LNCaP clone FGC (cell line): ENCODE results near the gene TEX11.
"Not testable (repeated sequence)": the region's sequence is repeated elsewhere in the genome, so short reads cannot be mapped to it uniquely, and the experiment has no call there.

Source experiments
- DNase-seq: peaks from one replicate; pipeline ENCODE4 v3.0.0-alpha.2; 2011; ENCODE audit warnings: low read depth
- H3K4me3 ChIP-seq: 2 replicates; pipeline ENCODE4 v1.5.1; 2011; ENCODE audit warnings: mild to moderate bottlenecking, low read depth, low read length, control low read depth
- CTCF ChIP-seq: IDR thresholded peaks from 2 replicates; pipeline ENCODE4 v1.5.1; 2012; ENCODE audit warnings: mild to moderate bottlenecking; ENCODE audit not compliant: control insufficient read depth, insufficient read depth; ENCODE audit errors: extremely low read depth

Gene TEX11

GRCh38 chrX:70577442-70577841, 331.1 kb downstream of the TEX11 start:
- DNase-seq: no peak
- no peak for TF ChIP-seq CTCF
- H3K4me3 ChIP-seq: no peak overlapping the region

GRCh38 chrX:70569922-70570576, 338.5 kb downstream of the TEX11 start:
- DNase-seq: not testable (repeated sequence)

DNA sequence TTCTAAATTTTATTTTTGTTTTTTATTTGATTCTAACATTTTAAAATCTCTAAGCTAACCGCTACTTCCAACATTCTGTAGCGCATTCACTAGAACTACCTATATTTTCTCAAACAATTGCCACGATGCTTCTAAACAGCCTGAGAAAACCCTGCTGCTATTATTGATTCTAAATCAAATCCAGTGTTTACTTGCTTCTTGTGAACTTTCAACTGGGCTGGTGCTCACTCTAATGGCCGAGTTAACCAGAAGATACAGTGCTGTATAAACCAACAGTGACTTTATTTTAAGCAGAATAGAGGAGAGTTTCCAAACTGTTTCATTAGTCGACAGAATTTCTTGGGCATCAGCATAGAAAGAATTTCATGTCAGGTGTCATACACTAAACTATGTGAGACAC, 353.6 kb downstream of the TEX11 start:
- no peak for TF ChIP-seq CTCF
- no peak for DNase-seq
- H3K4me3 ChIP-seq: no peak overlapping the region

More at GRCh38 chrX:70569922-70570576, 338.5 kb downstream of the TEX11 start:
- not testable (repeated sequence) for H3K4me3 ChIP-seq

DNA sequence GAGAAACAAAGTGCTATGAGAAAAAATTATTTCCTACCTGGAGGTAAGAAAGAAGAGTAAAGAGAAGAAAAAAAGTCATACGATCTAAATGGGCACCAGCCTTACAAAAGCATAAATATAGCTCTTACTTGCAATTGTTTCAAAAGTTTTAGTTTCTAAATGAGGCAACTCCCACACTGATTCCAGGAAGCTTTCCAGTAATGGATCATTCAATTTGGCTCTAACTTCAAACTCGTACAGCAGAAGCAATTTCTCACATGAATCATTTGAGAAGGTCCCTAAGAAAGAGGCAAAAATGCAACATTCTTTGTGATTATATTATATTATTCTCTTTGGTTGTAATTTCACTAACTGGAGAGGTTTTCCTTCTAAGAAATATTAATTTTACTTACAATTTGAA, 354.0 kb downstream of the TEX11 start:
- TF ChIP-seq CTCF: no peak
- no peak for DNase-seq
- H3K4me3 ChIP-seq: no peak overlapping the region

DNA sequence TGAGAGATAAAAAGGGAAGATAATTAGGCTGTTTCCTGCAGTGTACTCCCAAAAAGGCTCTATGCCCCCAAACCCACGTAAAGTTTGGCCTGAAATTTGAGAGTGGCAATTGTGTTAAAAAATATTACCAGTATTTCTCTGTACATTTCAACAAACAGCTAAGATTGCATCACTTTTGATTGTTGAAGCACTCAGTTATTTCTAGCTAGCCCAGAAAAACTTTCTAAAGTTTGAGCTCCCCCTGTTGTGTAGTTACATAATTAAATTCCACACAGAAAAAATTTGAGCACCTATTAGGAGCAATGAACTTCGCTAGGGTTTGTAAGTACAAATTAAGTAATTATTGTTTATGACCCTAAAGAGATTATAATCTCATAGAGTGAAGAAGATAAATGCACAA, 354.4 kb downstream of the TEX11 start:
- TF ChIP-seq CTCF: peak; percentile 23; the same call in 1 of the 2 replicates
- DNase-seq: no peak
- H3K4me3 ChIP-seq: no peak overlapping the region

DNA sequence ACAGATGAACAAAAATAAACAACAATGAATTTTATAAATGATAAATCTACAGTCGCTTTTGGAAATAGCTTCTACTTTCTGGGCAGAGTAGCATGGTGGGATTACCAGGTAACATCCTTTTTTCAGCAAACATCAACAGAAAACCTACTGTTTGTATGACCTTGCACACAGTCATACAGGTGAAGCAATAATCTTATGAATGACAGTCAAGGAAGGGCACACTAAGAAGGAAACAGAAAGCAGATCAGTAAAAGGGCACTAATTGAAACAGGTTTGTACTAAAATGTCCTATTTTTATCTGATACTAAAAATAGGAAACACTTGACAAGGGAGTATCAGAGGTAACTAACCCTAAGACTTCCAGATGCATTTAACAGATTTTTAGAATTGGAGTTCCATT, 355.0 kb downstream of the TEX11 start:
- no peak for TF ChIP-seq CTCF
- no peak overlapping the region for H3K4me3 ChIP-seq
- DNase-seq: no peak

- no peak for TF ChIP-seq CTCF
- DNase-seq: no peak
- no peak overlapping the region for H3K4me3 ChIP-seq
These were observed 356.3 kb downstream of the TEX11 start for GRCh38 chrX:70552130-70552704.
